Uterus (tissue), 2 donors: Measurements from ENCODE around the gene ITM2A.

Experiments
- POLR2A ChIP-seq, 2 donors: fragments of 450-650 bp; IDR thresholded peaks; one replicate each; pipeline ENCODE4 v1.6.1; 2016; ENCODE audit warnings: antibody characterized with exemption in 2 of 2, mild to moderate bottlenecking in 1 of 2, moderate library complexity in 1 of 2
- TF ChIP-seq, protein P1 (sequence below), 4 experiments: fragments of 200-600 bp in 2 of 4; fragments of 450-650 bp in 2 of 4; sonication (generic) in 2 of 4; IDR thresholded peaks; one replicate each; pipeline ENCODE4 v1.5.1; 2016 to 2019; ENCODE audit warnings: antibody characterized with exemption in 4 of 4, mild to moderate bottlenecking in 2 of 4, moderate library complexity in 1 of 4

DNA sequence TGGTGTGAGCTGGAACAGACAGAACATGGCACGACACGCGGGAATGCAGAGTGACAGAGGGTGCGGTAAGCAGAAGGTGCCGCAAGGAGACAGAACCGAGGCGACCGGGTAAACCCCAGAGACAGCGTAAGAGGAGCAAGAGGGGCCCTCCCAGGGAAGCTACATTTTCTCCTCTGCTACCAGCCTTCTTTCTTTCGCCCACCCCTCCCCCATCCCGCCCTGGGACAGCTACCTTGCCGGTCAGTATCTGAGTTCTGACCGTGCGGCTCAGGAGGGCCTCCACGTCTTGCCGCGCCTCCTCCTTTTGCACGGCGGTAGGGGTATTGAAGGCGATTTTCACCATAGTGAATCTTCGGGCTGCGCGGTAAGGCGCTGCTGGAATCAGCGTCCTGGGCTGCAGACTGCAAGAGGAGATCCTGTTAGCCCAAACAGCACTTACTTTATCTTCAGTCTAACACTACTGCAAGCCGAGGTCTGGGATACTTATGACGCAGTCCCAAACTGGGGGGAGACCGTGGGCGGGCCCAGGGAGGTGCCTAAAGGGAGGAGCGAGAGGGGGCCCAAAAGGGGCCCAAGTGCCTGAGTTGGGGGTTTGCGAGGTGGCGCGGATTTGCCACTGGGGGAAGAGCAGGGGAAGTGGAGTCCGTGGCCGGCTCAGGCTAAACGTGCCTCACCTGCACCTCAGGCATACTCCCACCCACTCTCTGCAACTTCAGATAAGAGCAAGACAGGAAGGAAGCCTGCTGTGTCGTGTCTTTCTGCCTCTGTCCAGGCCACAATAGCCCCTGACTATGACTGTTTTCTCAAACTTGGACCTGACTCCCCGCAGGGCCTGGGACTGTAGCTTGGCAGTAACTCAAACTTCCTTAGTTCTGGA, at the start of gene ITM2A:
- TF ChIP-seq, protein P1, sequence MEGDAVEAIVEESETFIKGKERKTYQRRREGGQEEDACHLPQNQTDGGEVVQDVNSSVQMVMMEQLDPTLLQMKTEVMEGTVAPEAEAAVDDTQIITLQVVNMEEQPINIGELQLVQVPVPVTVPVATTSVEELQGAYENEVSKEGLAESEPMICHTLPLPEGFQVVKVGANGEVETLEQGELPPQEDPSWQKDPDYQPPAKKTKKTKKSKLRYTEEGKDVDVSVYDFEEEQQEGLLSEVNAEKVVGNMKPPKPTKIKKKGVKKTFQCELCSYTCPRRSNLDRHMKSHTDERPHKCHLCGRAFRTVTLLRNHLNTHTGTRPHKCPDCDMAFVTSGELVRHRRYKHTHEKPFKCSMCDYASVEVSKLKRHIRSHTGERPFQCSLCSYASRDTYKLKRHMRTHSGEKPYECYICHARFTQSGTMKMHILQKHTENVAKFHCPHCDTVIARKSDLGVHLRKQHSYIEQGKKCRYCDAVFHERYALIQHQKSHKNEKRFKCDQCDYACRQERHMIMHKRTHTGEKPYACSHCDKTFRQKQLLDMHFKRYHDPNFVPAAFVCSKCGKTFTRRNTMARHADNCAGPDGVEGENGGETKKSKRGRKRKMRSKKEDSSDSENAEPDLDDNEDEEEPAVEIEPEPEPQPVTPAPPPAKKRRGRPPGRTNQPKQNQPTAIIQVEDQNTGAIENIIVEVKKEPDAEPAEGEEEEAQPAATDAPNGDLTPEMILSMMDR (IDR thresholded peaks at IDR 0.05) = no peak
- TF ChIP-seq POLR2A (IDR thresholded peaks at IDR 0.05) = peak; percentile 18 to 22
